GM12892 (cell line): ENCODE data around the gene ADAR.

Experiments
- POLR2A ChIP-seq: IDR thresholded peaks from 2 replicates; pipeline ENCODE4 v1.6.1; 2011; ENCODE audit warnings: low read depth, low read length, control low read depth
- POLR2AphosphoS5 ChIP-seq: IDR thresholded peaks from 2 replicates; pipeline ENCODE4 v1.6.1; 2011; ENCODE audit warnings: low read depth, low read length, control low read depth
- TAF1 ChIP-seq: IDR thresholded peaks from 2 replicates; pipeline ENCODE4 v1.6.1; 2011; ENCODE audit warnings: low read depth, mild to moderate bottlenecking, control low read depth, low read length, borderline replicate concordance

GRCh38 chr1:154573168-154573510, 34.8 kb downstream of the ADAR start:
- TF ChIP-seq TAF1 (no peak), POLR2AphosphoS5 (no peak), POLR2A (no peak)
